ENCODE results near the gene TSHZ3. TPM values are rescaled to one million over a fixed set of nuclear protein-coding genes. Genes with fewer than 3 reads are reported as not detected.

Gene TSHZ3
- total RNA-seq, 1 donor, result 7.6 TPM

- H3K9me3 ChIP-seq (ENCODE audit: low read depth, low read length), result no peaks in the 10 kb centered on the region
- no peak overlapping the region for H3K4me3 ChIP-seq (ENCODE audit: insufficient read depth, low read length)
- H3K27ac ChIP-seq (ENCODE audit: low read depth, low read length), result no peak overlapping the region
- H3K4me1 ChIP-seq (ENCODE audit: insufficient read depth, low read length), result no peaks in the 10 kb centered on the region
- no peaks in the 10 kb centered on the region for H3K36me3 ChIP-seq (ENCODE audit: insufficient read depth, low read length)
- H2AFZ ChIP-seq (ENCODE audit: low read length), result no peak overlapping the region
- no peak for DNase-seq (ENCODE audit: insufficient read length, low spot score, missing footprints)
- H3K27me3 ChIP-seq (ENCODE audit: insufficient read depth, low read length), result no peaks in the 10 kb centered on the region
- H4K20me1 ChIP-seq (ENCODE audit: insufficient read depth, low read length), result peaks cover 46% of the 10 kb centered on the region
- TF ChIP-seq CTCF (IDR thresholded peaks at IDR 0.05; ENCODE audit: extremely low read depth, low read depth, low read length), result no peak
- H3K4me2 ChIP-seq (ENCODE audit: insufficient read depth, low read length), result no peak overlapping the region
- peaks cover 87% of the 10 kb centered on the region for H3K79me2 ChIP-seq (ENCODE audit: insufficient read depth, low read length)
These were observed 56.5 kb downstream of the TSHZ3 start for GRCh38 chr19:31292639-31293185.

- peaks cover 47% of the 10 kb centered on the region for H4K20me1 ChIP-seq (ENCODE audit: insufficient read depth, low read length)
- H3K36me3 ChIP-seq (ENCODE audit: insufficient read depth, low read length), result no peaks in the 10 kb centered on the region
- no peaks in the 10 kb centered on the region for H3K27me3 ChIP-seq (ENCODE audit: insufficient read depth, low read length)
- peaks cover 3% of the 10 kb centered on the region for H3K4me1 ChIP-seq (ENCODE audit: insufficient read depth, low read length)
- no peak for TF ChIP-seq CTCF (IDR thresholded peaks at IDR 0.05; ENCODE audit: extremely low read depth, low read depth, low read length)
- DNase-seq (ENCODE audit: insufficient read length, low spot score, missing footprints), result no peak
- peaks cover 87% of the 10 kb centered on the region for H3K79me2 ChIP-seq (ENCODE audit: insufficient read depth, low read length)
- H3K27ac ChIP-seq (ENCODE audit: low read depth, low read length), result no peak overlapping the region
- no peak overlapping the region for H2AFZ ChIP-seq (ENCODE audit: low read length)
- no peak overlapping the region for H3K4me2 ChIP-seq (ENCODE audit: insufficient read depth, low read length)
- no peaks in the 10 kb centered on the region for H3K9me3 ChIP-seq (ENCODE audit: low read depth, low read length)
- H3K4me3 ChIP-seq (ENCODE audit: insufficient read depth, low read length), result no peak overlapping the region
These were observed 58.2 kb downstream of the TSHZ3 start for GRCh38 chr19:31290931-31291590.

GRCh38 chr19:31289976-31290375 lies 59.3 kb downstream of the TSHZ3 start:
- Histone ChIP-seq H3K4me1 (ENCODE audit: insufficient read depth, low read length) (peaks cover 8% of the 10 kb centered on the region), H4K20me1 (ENCODE audit: insufficient read depth, low read length) (peaks cover 46% of the 10 kb centered on the region), H3K79me2 (ENCODE audit: insufficient read depth, low read length) (peaks cover 84% of the 10 kb centered on the region), H3K9me3 (ENCODE audit: low read depth, low read length) (no peaks in the 10 kb centered on the region), H3K4me2 (ENCODE audit: insufficient read depth, low read length) (no peak overlapping the region), H2AFZ (ENCODE audit: low read length) (no peak overlapping the region), H3K4me3 (ENCODE audit: insufficient read depth, low read length) (no peak overlapping the region), H3K27ac (ENCODE audit: low read depth, low read length) (no peak overlapping the region), H3K36me3 (ENCODE audit: insufficient read depth, low read length) (no peaks in the 10 kb centered on the region), H3K27me3 (ENCODE audit: insufficient read depth, low read length) (no peaks in the 10 kb centered on the region)
- no peak for DNase-seq (ENCODE audit: insufficient read length, low spot score, missing footprints)
- no peak for TF ChIP-seq CTCF (IDR thresholded peaks at IDR 0.05; ENCODE audit: extremely low read depth, low read depth, low read length)

- Histone ChIP-seq H3K4me1 (ENCODE audit: insufficient read depth, low read length) (peaks cover 8% of the 10 kb centered on the region), H3K9me3 (ENCODE audit: low read depth, low read length) (no peaks in the 10 kb centered on the region), H4K20me1 (ENCODE audit: insufficient read depth, low read length) (peaks cover 47% of the 10 kb centered on the region), H3K79me2 (ENCODE audit: insufficient read depth, low read length) (peaks cover 84% of the 10 kb centered on the region), H3K4me3 (ENCODE audit: insufficient read depth, low read length) (no peak overlapping the region), H3K27me3 (ENCODE audit: insufficient read depth, low read length) (no peaks in the 10 kb centered on the region), H3K27ac (ENCODE audit: low read depth, low read length) (no peak overlapping the region), H2AFZ (ENCODE audit: low read length) (no peak overlapping the region), H3K4me2 (ENCODE audit: insufficient read depth, low read length) (no peak overlapping the region), H3K36me3 (ENCODE audit: insufficient read depth, low read length) (peaks cover 3% of the 10 kb centered on the region)
- DNase-seq (ENCODE audit: insufficient read length, low spot score, missing footprints), result no peak
- no peak for TF ChIP-seq CTCF (IDR thresholded peaks at IDR 0.05; ENCODE audit: extremely low read depth, low read depth, low read length)
These were observed 59.8 kb downstream of the TSHZ3 start for GRCh38 chr19:31289381-31289880.

Data from osteoblast (primary cell).